Mononuclear cell (primary cell): ENCODE data around the gene CD1E. TPM values are rescaled to one million over a fixed set of nuclear protein-coding genes. Genes with fewer than 3 reads are reported as not detected.

Source experiments
- H3K27me3 ChIP-seq: 2 replicates; pipeline ENCODE4 v1.6.0; 2011; ENCODE audit warnings: low read length, control low read depth; ENCODE audit not compliant: insufficient read depth
- H3K4me1 ChIP-seq: 2 replicates; pipeline ENCODE4 v1.5.1; 2011; ENCODE audit warnings: mild to moderate bottlenecking, low read length, control low read depth; ENCODE audit not compliant: insufficient read depth
- H3K4me3 ChIP-seq: 2 replicates; pipeline ENCODE4 v1.5.1; 2011; ENCODE audit warnings: mild to moderate bottlenecking, low read length, moderate library complexity
- H3K9me3 ChIP-seq: 2 replicates; pipeline ENCODE4 v1.5.1; 2011; ENCODE audit warnings: low read depth, mild to moderate bottlenecking, control low read depth, low read length
- total RNA-seq: library from RNA; depleted of rRNA; stranded (reverse); fragments of >200 nt; gene quantifications from one replicate; pipeline ENCODE4 v1.2.3, GENCODE V29; 2012

The CD1E gene
- total RNA-seq, 1 donor: 0.52 TPM

DNA sequence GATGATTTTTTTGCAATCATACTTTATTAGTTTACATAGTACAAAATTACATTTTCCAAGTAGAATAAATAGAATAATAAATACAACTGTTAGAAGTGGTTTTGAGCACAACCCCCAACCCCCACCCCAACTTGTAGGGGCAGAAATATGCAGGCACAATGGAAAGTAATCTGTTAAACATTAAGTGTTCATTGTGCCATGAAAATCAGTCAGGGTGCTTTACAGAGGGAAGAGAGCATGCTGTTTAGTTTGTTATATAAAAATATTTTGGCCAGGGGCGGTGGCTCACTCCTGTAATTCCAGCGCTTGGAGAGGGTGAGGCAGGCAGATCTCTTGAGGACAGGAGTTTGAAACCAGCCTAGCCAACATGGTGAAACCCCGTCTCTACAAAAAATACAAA, 43.0 kb downstream of the CD1E start:
- no peak overlapping the region for H3K4me3 ChIP-seq
- H3K4me1 ChIP-seq: no peaks in the 10 kb centered on the region
- no peaks in the 10 kb centered on the region for H3K9me3 ChIP-seq
- no peaks in the 10 kb centered on the region for H3K27me3 ChIP-seq

DNA sequence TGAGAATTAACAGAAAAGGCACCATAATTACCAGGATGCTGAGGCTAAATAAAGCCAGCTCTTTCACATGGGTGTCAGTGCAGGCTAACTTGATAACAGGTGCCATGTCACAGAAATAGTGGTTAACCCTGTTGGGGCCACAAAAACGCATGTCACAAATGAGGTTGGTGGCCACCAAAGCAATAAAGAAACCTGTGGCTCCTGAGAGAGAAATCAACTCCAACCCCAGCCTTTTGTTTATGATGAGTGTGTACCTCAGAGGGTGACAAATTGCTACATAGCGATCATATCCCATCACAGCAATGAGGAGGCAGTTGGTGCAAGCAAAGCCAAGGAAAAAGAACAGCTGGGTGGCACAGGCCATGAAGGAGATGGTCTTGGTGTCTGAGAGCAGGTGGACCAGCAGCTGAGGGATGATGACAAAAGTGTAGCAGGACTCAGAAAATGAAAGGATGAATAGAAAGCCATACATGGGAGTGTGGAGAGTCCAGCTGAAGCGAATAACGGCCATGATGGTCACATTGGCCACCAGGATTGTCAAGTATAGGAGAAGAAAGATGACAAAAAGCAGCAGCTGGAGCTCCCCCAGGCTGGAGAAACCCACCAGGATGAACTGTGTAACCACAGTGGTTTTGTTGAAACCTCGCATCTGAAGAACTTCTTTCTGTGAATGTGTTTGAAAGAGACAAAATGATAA, 45.3 kb downstream of the CD1E start, which contains the start of gene OR10T2:
Gene OR10T2, minus strand, starts transcription at position 649 of the 697 bp plus-strand sequence. Its CDS starts 0 bp downstream, at position 649.
- no peaks in the 10 kb centered on the region for H3K27me3 ChIP-seq
- H3K4me1 ChIP-seq: no peaks in the 10 kb centered on the region
- no peaks in the 10 kb centered on the region for H3K9me3 ChIP-seq
- H3K4me3 ChIP-seq: no peak within 1 kb of the TSS

DNA sequence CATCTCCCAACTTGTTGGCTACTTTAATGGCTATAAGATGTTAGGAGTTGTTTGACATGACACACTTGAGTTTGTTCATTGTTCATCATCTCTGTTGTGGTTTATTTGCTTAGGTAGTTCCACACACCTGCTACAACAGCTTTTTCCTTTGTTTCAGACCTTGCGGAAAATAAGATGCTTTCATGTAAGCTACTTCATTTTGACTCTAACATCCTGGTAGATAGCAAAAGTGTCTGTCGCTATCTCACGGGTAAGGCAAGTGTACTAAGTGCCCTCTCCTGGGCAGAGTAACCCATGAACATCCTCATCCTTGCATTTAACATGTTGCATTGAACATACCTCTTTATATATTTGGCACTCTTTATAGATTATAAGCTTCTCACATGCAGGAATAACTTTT, 47.2 kb downstream of the CD1E start:
- Histone ChIP-seq H3K4me3 (no peak overlapping the region), H3K27me3 (no peaks in the 10 kb centered on the region), H3K9me3 (no peaks in the 10 kb centered on the region), H3K4me1 (no peaks in the 10 kb centered on the region)

DNA sequence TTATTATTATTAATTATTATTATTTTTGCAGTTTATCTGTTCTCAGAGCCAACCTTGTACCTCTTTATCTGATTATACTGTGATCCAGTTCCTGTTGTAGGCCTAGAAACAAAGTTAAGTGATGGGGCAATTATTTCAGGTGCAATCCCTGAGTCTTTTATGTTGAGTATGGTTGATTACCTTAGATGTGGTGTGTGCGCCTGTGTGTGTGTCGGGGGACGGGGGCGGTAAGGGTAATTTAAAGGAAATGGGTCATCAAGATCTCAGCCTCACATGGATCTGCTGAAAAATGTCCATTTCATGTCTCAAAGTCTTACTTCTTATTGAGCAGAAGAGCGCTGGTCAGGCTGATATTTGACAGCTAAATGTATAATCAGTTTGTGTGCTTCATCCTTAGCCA, 53.4 kb downstream of the CD1E start:
- H3K27me3 ChIP-seq: no peaks in the 10 kb centered on the region
- H3K9me3 ChIP-seq: no peaks in the 10 kb centered on the region
- H3K4me3 ChIP-seq: no peak overlapping the region
- no peaks in the 10 kb centered on the region for H3K4me1 ChIP-seq

Other genes with a start within 250 kb of the CD1E start
- 13.9 TPM for gene CD1D, start 173.0 kb upstream of the CD1E start, total RNA-seq
- 0.21 TPM for gene CD1A, start 99.5 kb upstream of the CD1E start, total RNA-seq
- gene CD1C, start 64.0 kb upstream of the CD1E start, total RNA-seq: 12.8 TPM
- 0.52 TPM for gene CD1B, start 22.4 kb upstream of the CD1E start, total RNA-seq
- gene OR10T2, start 45.6 kb downstream of the CD1E start, total RNA-seq: not detected
- gene OR10K2, start 72.3 kb downstream of the CD1E start, total RNA-seq: not detected
- gene OR10K1, start 107.9 kb downstream of the CD1E start, total RNA-seq: not detected
- not detected for gene OR10R2, start 118.3 kb downstream of the CD1E start, total RNA-seq
- not detected for gene OR6Y1, start 200.5 kb downstream of the CD1E start, total RNA-seq
- not detected for gene OR6P1, start 216.7 kb downstream of the CD1E start, total RNA-seq
- not detected for gene OR10X1, start 226.0 kb downstream of the CD1E start, total RNA-seq